ENCODE results near the gene DCUN1D2.
"Not testable (repeated sequence)": the region's sequence is repeated elsewhere in the genome, so short reads cannot be mapped to it uniquely, and the experiment has no call there.

Gene DCUN1D2

GRCh38 chr13:113489549-113490495 lies 689 bp downstream of the DCUN1D2 start:
- no peak for DNase-seq (ENCODE audit: low read depth in 2 of 2)

DNA sequence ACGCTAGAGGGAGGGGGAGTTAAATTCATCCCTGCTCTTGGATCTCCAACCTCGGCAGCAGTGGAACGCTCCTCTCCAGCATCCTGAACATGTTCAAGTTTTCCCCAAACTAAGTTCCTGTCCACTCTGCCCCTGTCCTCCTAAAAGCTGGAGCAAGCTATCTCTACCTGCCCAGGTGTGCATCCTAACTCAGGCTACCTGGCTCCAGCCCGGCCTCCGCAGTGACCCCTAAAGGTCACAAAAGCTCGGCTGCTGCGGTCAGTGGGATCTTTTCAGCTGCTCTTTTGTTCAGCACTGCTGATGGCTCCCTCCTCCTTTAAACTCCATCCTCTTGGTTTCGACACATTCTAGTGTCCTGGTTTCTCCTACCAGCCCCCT lies 1.4 kb downstream of the DCUN1D2 start:
- DNase-seq (ENCODE audit: low read depth in 2 of 2): no peak

- no peak for DNase-seq (ENCODE audit: low read depth in 2 of 2)
These were observed 2.2 kb downstream of the DCUN1D2 start for GRCh38 chr13:113488283-113488682.

- DNase-seq (ENCODE audit: low read depth in 2 of 2): no peak
These were observed 3.8 kb downstream of the DCUN1D2 start for GRCh38 chr13:113486698-113487097.

GRCh38 chr13:113485545-113485944 lies 5.0 kb downstream of the DCUN1D2 start:
- DNase-seq (ENCODE audit: low read depth in 2 of 2): no peak

DNA sequence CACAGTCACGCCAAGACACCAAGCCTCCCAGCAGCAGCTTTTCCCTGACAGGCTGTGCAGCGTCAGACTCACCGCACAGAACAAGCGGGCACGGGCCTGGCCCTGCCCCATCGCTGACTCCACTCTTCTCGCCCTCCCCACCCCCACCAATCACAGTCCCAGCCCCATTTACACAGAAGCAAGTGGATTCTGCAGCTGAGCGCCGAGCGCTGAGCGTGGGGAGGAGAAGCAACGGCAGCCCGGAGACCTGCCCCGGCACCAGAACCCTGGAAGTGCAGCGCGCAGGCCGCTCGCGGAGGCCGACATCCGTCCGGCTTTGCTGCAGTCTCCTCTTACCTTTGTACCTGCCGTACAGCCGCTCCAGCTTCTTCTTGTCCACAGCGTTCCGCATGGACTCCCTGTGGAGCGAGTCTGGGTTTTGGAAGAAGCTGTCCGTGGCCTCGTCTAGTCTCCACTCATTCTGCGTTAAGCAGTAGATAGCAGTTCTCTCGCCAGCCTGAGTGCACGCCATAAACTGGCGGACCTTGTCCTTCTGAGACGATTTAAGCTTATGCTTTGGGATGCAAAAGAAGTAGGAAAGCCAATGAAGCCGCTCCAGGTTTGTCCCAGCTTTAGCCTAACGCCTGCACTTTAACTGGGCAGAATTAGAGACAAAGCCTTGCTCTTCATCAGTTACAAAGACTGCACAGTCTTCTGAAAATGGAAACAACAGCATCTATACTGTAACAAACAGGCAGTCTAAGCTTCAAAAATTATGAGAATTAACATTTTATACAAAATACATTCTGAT lies 6.8 kb downstream of the DCUN1D2 start:
- no peak for DNase-seq (ENCODE audit: low read depth in 2 of 2)

DNA sequence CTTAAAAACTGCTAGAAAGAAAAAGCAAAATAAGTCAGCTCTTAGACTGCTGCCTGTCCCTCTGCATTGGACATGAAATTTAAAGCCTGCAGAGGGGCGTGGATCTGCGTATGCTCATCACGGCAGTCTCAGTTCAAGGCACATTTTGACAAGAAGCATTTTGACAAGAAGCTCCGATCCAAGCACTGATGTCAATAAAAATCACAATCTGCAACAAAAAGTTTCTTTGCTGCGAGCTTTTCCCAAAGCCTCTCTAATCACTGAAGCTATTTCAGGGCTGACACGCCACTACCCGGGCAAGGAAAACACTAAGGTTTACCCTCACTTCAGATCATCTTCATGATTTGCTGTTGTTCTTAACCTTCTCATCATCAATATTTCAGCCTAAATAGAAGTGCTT lies 7.4 kb downstream of the DCUN1D2 start:
- DNase-seq (ENCODE audit: low read depth in 2 of 2): no peak

DNA sequence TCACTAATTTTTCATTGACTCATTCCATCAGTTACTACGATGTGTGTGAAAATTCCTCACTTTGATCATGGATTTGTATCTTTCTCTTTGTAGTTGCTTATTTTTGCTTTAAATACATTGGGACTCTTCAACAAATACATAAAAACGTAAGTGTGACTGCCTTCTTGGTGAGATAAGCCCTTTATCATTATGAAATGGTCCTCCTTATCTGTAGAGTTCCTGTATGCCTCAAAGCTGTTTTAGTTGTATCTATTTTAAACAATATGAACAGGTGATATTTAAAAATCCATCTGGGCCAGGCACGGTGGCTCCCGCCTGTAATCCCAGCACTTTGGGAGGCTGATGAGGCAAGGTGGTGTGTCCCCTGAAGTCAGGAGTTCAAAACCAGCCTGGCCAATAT lies 11.3 kb downstream of the DCUN1D2 start:
- no peak for DNase-seq (ENCODE audit: low read depth in 2 of 2)

DNA sequence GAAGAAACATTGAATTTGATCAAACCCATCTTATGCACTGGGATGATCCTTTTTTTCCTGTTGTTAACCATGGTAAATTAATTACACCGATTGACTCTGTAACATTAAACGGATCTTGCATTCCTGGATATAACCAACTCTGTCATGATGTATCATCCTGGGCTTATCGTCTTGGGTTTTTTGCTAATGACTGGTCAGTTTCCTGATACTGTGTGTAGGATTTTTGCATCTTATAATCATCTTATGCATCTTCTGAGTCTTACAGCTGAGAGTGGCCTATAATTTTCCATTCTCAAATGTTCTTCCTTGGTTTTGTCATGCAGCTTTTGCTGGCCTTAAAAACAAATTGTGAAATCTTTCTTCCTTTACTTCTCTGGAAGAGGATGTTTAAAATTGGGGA lies 12.8 kb downstream of the DCUN1D2 start:
- no peak for DNase-seq (ENCODE audit: low read depth in 2 of 2)

- DNase-seq (ENCODE audit: low read depth in 2 of 2): no peak
These were observed 13.7 kb downstream of the DCUN1D2 start for GRCh38 chr13:113476811-113477210.

DNA sequence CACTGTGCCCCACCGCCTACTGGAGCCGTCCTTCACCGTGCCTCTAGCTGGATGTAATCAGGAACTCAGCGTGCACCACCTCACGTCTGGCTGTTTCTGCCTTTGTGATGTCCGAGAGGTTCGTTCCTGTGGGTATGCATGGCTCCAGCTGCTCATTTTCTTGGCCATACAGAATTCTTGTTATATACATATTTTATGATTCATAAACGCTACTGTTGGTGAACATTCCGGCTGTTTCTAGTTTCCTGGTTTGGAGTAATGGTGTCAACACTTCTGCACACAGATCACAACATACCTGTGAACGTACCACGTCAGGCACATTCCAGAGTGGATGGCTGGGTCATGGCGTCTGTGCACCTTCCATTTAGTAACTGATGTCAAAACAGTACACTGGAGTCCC lies 14.6 kb downstream of the DCUN1D2 start:
- DNase-seq (ENCODE audit: low read depth in 2 of 2): no peak

GRCh38 chr13:113475280-113475679 lies 15.2 kb downstream of the DCUN1D2 start:
- DNase-seq (ENCODE audit: low read depth in 2 of 2): no peak

DNA sequence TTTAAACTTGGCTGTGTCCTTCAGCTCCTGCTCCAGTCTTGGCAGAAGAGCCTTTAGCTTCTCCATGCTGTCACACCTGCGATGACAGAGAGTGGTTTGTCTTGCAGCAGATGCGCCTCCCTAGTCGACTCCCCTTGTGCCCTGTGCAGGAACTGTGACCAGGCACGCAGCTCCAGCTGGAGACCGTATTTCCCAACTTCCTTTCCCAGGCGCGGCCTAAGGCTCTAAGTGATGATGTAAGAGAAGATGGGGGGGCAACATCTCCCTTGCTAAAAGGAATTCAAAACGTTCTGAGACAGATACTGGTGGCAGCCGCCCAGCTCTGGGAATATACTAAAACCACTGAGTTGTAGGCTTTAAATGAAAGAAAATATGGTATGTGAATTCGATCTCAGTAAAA lies 16.3 kb downstream of the DCUN1D2 start:
- DNase-seq (ENCODE audit: low read depth in 2 of 2): no peak

DNA sequence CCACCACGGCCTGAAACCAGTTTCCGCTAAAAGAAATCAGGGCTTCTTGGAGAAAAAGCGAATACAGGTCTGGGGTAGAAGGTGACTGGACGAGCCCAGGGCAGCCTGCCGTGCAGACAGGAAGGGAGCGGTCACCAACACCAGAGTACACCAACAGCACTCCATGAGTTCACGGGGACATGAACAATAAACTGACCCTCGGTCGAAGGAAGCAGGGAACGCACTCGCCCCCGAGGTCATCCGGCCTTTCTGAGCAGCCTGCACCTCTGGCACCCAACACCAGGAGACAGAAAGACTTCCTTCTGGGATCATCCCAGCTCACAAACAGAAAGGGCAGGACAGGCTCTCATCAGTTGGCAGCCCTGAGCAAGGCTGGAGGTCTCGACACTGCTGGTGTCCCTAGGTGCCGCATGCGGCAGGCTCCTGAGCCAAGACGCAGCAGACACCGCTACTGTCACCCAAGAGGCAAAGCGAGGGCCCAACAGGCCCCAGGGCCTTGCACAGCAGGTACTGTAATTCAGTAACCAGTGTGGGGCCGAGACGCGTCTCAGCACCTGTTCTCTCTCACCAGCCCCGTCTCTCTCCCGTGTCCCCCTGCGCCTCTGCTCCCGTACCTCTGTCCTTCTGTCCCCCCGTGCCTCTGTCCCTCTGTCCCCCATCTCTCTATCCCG lies 18.0 kb downstream of the DCUN1D2 start:
- no peak for DNase-seq (ENCODE audit: low read depth in 2 of 2)

GRCh38 chr13:113471844-113472243 lies 18.7 kb downstream of the DCUN1D2 start:
- no peak for DNase-seq (ENCODE audit: low read depth in 2 of 2)

DNA sequence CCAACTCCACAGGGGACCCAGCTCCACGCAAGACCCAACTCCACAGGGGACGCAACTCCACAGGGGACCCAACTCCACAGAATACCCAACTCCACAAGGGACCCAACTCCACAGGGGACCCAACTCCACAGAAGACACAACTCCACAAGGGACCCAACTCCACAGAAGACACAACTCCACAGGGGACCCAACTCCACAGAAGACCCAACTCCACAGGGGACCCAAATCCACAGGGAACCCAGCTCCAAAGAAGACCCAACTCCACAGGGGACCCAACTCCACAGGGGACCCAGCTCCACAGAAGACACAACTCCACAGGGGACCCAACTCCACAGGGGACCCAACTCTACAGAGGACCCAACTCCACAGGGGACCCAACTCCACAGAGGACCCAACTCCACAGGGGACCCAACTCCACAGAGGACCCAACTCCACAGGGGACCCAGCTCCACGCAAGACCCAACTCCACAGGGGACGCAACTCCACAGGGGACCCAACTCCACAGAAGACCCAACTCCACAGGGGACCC lies 19.8 kb downstream of the DCUN1D2 start:
- not testable (repeated sequence) for DNase-seq (ENCODE audit: low read depth in 2 of 2)

DNA sequence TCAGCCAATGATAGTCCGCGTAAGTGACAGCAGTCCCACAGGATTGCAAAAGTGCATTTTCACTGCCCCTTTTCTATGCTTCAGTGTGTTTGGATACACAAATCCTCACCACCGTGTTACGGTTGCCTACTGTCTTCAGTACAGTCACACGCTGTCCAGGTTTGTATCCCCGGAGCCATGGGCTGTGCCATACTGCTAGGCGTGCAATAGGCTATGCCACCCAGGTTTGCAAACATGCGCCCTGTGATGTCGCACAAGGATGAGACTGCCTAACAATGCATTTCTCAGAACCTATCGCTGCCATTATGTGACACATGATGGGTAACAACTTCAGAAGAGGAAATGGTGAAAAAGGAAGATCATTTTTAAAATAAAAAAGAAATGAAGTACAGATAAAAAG lies 20.4 kb downstream of the DCUN1D2 start:
- no peak for DNase-seq (ENCODE audit: low read depth in 2 of 2)

- DNase-seq (ENCODE audit: low read depth in 2 of 2): no peak
These were observed 20.9 kb downstream of the DCUN1D2 start for GRCh38 chr13:113469582-113469981.

GRCh38 chr13:113468472-113469201 lies 21.9 kb downstream of the DCUN1D2 start:
- DNase-seq (ENCODE audit: low read depth in 2 of 2): no peak

DNA sequence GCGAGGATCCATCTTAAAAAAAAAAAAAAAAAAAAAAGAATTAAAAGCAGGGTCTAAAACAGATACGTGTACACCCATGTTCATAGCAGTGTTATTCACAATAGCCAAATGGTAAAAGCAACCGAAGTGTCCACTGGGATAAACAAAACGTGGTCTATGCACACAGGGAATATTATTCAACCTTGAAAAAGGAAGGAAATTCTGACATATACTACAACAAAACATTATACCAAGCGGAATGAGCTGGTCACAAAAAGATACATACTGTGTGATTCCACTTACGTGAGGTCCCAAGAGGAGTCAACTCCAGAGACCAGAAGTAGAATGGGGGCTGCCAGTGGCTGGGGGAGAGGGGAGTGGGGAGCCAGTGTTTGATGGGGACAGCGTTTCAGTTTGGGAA lies 22.5 kb downstream of the DCUN1D2 start:
- DNase-seq (ENCODE audit: low read depth in 2 of 2): no peak

GRCh38 chr13:113466383-113466782 lies 24.1 kb downstream of the DCUN1D2 start:
- DNase-seq (ENCODE audit: low read depth in 2 of 2): no peak
